K562 (cell line): ENCODE data around the gene OR2Z1. TPM values are rescaled to one million over a fixed set of nuclear protein-coding genes. Genes with fewer than 3 reads are reported as not detected.

Source experiments
- ATAC-seq: fragments of 200-7000 bp; cut with Tn5 transposase; 3 replicates; pipeline ENCODE4 v1.9.1; 2020; ENCODE audit warnings: moderate library complexity
- BruUV-seq: library from RNA; stranded (reverse); fragments of 400-500 nt; replicated peaks from 2 replicates; lab custom pipeline; 2021; lab: Mats Ljungman, UMichigan
- CTCF ChIA-PET: fragments of 300-600 bp; formaldehyde crosslinking; extraction: SDS; loops from one replicate; lab custom pipeline; 2021; ENCODE audit warnings: low intra/inter-chr PET ratio; lab: Yijun Ruan, JAX
- POLR2A ChIA-PET: fragments of 300-600, 350-650 bp; sonication (Branson Sonifier 250); formaldehyde crosslinking; extraction: SDS; loops from one replicate; lab custom pipeline; 2021; ENCODE audit warnings: antibody characterized with exemption, inconsistent platforms; lab: Yijun Ruan, JAX
- DNase-seq, 4 experiments: peaks; one replicate each; pipeline versions ENCODE4 v3.0.0 to v3.0.0-alpha.2; 2011 to 2018; ENCODE audit warnings: low spot score in 3 of 4, mixed read lengths in 3 of 4; ENCODE audit errors: extremely low read depth in 1 of 4
- FAIRE-seq: peaks from 2 replicates; lab custom pipeline; 2011; peaks lifted over from hg19 to GRCh38; lab: Jason Lieb, UNC
- H2AFZ ChIP-seq: 2 replicates; pipeline ENCODE4 v1.6.0; 2011; ENCODE audit warnings: low read depth, low read length, control low read depth, inconsistent platforms
- H3K27ac ChIP-seq: fragments of 200-600 bp; 3 replicates; pipeline ENCODE4 v1.8.0; 2011; ENCODE audit warnings: low read depth, mild to moderate bottlenecking, control low read depth, inconsistent platforms, low read length, moderate library complexity, mixed read lengths; ENCODE audit errors: extremely low read depth
- H3K27me3 ChIP-seq, 2 experiments: fragments of 300-600 bp in 1 of 2; 2 replicates in 1 of 2; 3 replicates in 1 of 2; pipeline versions ENCODE4 v1.6.0 to v1.8.0; 2011; ENCODE audit warnings: inconsistent platforms in 2 of 2, low read length in 2 of 2, mild to moderate bottlenecking in 1 of 2, mixed read lengths in 1 of 2, moderate library complexity in 1 of 2; ENCODE audit not compliant: control insufficient read depth in 2 of 2, insufficient read depth in 2 of 2
- H3K36me3 ChIP-seq: fragments of 300-600 bp; 3 replicates; pipeline ENCODE4 v1.8.0; 2011; ENCODE audit warnings: mild to moderate bottlenecking, low read length, inconsistent platforms; ENCODE audit not compliant: control insufficient read depth, insufficient read depth
- H3K4me1 ChIP-seq, 2 experiments: fragments of 200-600 bp in 1 of 2; replicated peaks in 1 of 2; 2 replicates in 1 of 2; 3 replicates in 1 of 2; pipeline versions ENCODE4 v1.5.1 to v1.8.0; 2011; ENCODE audit warnings: inconsistent platforms in 2 of 2, low read length in 2 of 2, mild to moderate bottlenecking in 1 of 2, mixed read lengths in 1 of 2, moderate library complexity in 1 of 2; ENCODE audit not compliant: control insufficient read depth in 2 of 2, insufficient read depth in 2 of 2
- H3K4me2 ChIP-seq: 2 replicates; pipeline ENCODE4 v1.6.1; 2011; ENCODE audit warnings: low read length, control low read depth, inconsistent platforms, mixed read lengths; ENCODE audit not compliant: insufficient read depth
- H3K4me3 ChIP-seq: fragments of 200-600 bp; sonication (generic), shearing (Covaris generic); 2 replicates; pipeline ENCODE4 v1.5.1; 2016; ENCODE audit warnings: control low read depth, inconsistent platforms
- H3K79me2 ChIP-seq: fragments of 200-600 bp; 3 replicates; pipeline ENCODE4 v1.8.0; 2011; ENCODE audit warnings: low read length, inconsistent platforms; ENCODE audit not compliant: control insufficient read depth, insufficient read depth
- H3K9ac ChIP-seq, 2 experiments: 2 replicates each; pipeline versions ENCODE4 v1.6.0 to v1.6.1; 2011; ENCODE audit warnings: low read depth in 2 of 2, low read length in 2 of 2, control low read depth in 1 of 2, inconsistent platforms in 1 of 2, mild to moderate bottlenecking in 1 of 2, mixed read lengths in 1 of 2; ENCODE audit not compliant: insufficient read depth in 1 of 2
- H3K9me1 ChIP-seq: one replicate; pipeline ENCODE4 v1.6.0; 2011; ENCODE audit warnings: inconsistent platforms, mild to moderate bottlenecking, low read length, moderate library complexity; ENCODE audit not compliant: control insufficient read depth, insufficient read depth
- H3K9me3 ChIP-seq: replicated peaks from 2 replicates; pipeline ENCODE4 v1.5.1; 2011; ENCODE audit warnings: low read depth, low read length, inconsistent platforms; ENCODE audit not compliant: control insufficient read depth, insufficient read depth
- H4K20me1 ChIP-seq: replicated peaks from 2 replicates; pipeline ENCODE4 v1.6.1; 2011; ENCODE audit warnings: low read length, inconsistent platforms, mixed read lengths; ENCODE audit not compliant: control insufficient read depth, insufficient read depth
- ELF1 ChIP-seq: fragments of 200-800 bp; sonication (Bioruptor generic); IDR thresholded peaks from 2 replicates; pipeline ENCODE4 v1.6.1; 2016; ENCODE audit warnings: missing genetic modification characterization, missing compliant biosample characterization
- ERF ChIP-seq: fragments of 450-650 bp; formaldehyde crosslinking; IDR thresholded peaks from 2 replicates; pipeline ENCODE4 v1.4.0; 2020; ENCODE audit warnings: mild to moderate bottlenecking, mixed read lengths
- MCM5 ChIP-seq: fragments of 450-650 bp; IDR thresholded peaks from 2 replicates; pipeline ENCODE4 v1.6.1; 2016; ENCODE audit warnings: low read depth
- NCOR1 ChIP-seq: fragments of 450-650 bp; IDR thresholded peaks from 2 replicates; pipeline ENCODE4 v1.6.1; 2016; ENCODE audit warnings: mild to moderate bottlenecking, moderate library complexity
- NR2F6 ChIP-seq: fragments of 450-650 bp; formaldehyde crosslinking; IDR thresholded peaks from 2 replicates; pipeline ENCODE4 v1.4.0; 2020; ENCODE audit warnings: mild to moderate bottlenecking
- POU5F1 ChIP-seq: fragments of 150-350 bp; IDR thresholded peaks from 2 replicates; pipeline ENCODE4 v1.6.1; 2014; ENCODE audit warnings: borderline replicate concordance, low read length, low read depth, mild to moderate bottlenecking; ENCODE audit not compliant: partially characterized antibody
- SETDB1 ChIP-seq: IDR thresholded peaks from one replicate; pipeline ENCODE4 v1.6.1; 2012; ENCODE audit warnings: low read length, control low read depth, inconsistent platforms
- TEAD4 ChIP-seq, 2 experiments: sonication (generic) in 1 of 2; formaldehyde crosslinking in 1 of 2; IDR thresholded peaks; 2 replicates each; pipeline versions ENCODE4 v1.6.1 to v1.8.0; 2012 to 2022; ENCODE audit warnings: borderline replicate concordance in 1 of 2, inconsistent platforms in 1 of 2, low read length in 1 of 2, mild to moderate bottlenecking in 1 of 2, missing genetic modification reagents in 1 of 2
- ZNF133 ChIP-seq: fragments of 250-450 bp; sonication (Bioruptor Pico); IDR thresholded peaks from 2 replicates; pipeline ENCODE4 v1.4.0; 2020; ENCODE audit warnings: mild to moderate bottlenecking
- ZNF75A ChIP-seq: fragments of 450-650 bp; formaldehyde crosslinking; IDR thresholded peaks from 2 replicates; pipeline ENCODE4 v1.4.0; 2020; ENCODE audit warnings: mild to moderate bottlenecking
- ZNF77 ChIP-seq: fragments of 250-450 bp; sonication (Bioruptor Pico); IDR thresholded peaks from 2 replicates; pipeline ENCODE4 v1.5.0; 2020
- WGBS: fragments of 100-300 bp; shearing (Covaris generic); methylation state at CpG from one replicate; pipeline ENCODE4 v1.1.6; 2016; ENCODE audit warnings: low coverage, mixed read lengths; ENCODE audit not compliant: insufficient coverage; ENCODE audit errors: missing lambda C conversion rate; 5-methylcytosine and 5-hydroxymethylcytosine counted together
- in situ Hi-C: fragments of 300-500 bp; cut with MboI; formaldehyde crosslinking; loops from 4 replicates; pipeline ENCODE4 v1.15.0; 2018; ENCODE audit warnings: inconsistent platforms, mixed read lengths
- intact Hi-C: fragments of 100-400 bp; cut with micrococcal nuclease; formaldehyde crosslinking; loops from 2 replicates; pipeline ENCODE4 v1.14.2; 2022
- polyA plus RNA-seq, 8 experiments: library from polyadenylated mRNA; depleted of rRNA in 4 of 8; stranded (reverse) in 5 of 8; unstranded in 3 of 8; fragments of >200 nt; fragmentation: Nextera tagmentation in 2 of 8; fragmentation: Illumina TruSeq in 1 of 8; extraction: Ambion mirVana in 2 of 8; extraction: Trizol in 1 of 8; gene quantifications; 2 replicates each; pipeline versions ENCODE4 v1.2.1 to v1.2.3, GENCODE V29; 2011 to 2014; ENCODE audit warnings: inconsistent platforms in 1 of 8, missing spikeins in 1 of 8
- total RNA-seq, 7 experiments: library from RNA; depleted of rRNA in 6 of 7; stranded (reverse); fragments of >200 nt in 6 of 7; fragmentation: Illumina TruSeq in 2 of 7; extraction: Trizol in 2 of 7; gene quantifications; 2 replicates each; pipeline versions ENCODE4 v1.2.1 to v1.2.3, GENCODE V29; 2011 to 2021; ENCODE audit warnings: low replicate concordance in 1 of 7
- TF ChIP-seq, protein P1 (sequence below): sonication (generic); formaldehyde crosslinking; IDR thresholded peaks from 2 replicates; pipeline ENCODE4 v1.8.0; 2022; ENCODE audit warnings: missing genetic modification reagents, mild to moderate bottlenecking, borderline replicate concordance
- TF ChIP-seq, protein P2 (sequence below): fragments of 450-650 bp; IDR thresholded peaks from 2 replicates; pipeline ENCODE4 v1.6.1; 2016; ENCODE audit warnings: mild to moderate bottlenecking

The OR2Z1 gene
- total and polyA plus RNA-seq, 9 of the 15 experiments (the other 6 are each of a cell fraction or from before 2014, with no cell fraction given) = 0.13 TPM; not detected in 8

DNA sequence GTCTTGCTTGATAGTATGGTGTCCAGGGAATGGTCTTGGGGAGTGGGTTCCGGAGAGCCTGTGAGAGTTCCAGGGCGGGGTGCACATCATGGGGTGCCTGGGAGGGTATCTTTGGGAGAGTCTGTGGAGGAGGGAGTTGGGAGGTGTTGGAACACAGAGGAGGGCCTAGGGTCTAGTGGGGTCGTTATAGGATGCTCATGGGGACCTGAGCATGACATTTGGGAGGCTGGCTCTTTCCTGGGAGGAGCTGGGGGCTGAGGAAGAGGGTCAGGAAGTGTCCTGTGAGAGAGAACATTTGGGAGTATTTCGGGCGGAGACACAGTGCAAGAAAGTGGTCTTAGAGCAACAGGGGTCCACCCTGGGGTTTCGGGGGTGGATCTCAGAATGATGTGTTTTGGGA is 25.5 kb upstream of the OR2Z1 start:
- in situ Hi-C loops = loop anchor here (10.0 kb wide), 1 partner anchor 81 kb away; the partner anchor contains the start of gene ADAMTS10
- 2% methylated on average over 6 of the region's 6 CpGs for WGBS
- no peak for TF ChIP-seq ZNF133 (CRISPR knock-in tag)
- no peak for TF ChIP-seq MCM5
- no peak for TF ChIP-seq ZNF77 (CRISPR knock-in tag)
- no peak for TF ChIP-seq ERF (CRISPR knock-in tag)
- no peak for TF ChIP-seq ELF1 (tag)
- TF ChIP-seq SETDB1 = no peak
- TF ChIP-seq ZNF75A (CRISPR knock-in tag) = no peak
- no peak for TF ChIP-seq TEAD4 (IDR thresholded peaks at IDR 0.05; ENCODE audit: low read length)
- TF ChIP-seq TEAD4 (CRISPR knock-in tag; IDR thresholded peaks at IDR 0.05; ENCODE audit: borderline replicate concordance) = no peak
- TF ChIP-seq, protein P1, sequence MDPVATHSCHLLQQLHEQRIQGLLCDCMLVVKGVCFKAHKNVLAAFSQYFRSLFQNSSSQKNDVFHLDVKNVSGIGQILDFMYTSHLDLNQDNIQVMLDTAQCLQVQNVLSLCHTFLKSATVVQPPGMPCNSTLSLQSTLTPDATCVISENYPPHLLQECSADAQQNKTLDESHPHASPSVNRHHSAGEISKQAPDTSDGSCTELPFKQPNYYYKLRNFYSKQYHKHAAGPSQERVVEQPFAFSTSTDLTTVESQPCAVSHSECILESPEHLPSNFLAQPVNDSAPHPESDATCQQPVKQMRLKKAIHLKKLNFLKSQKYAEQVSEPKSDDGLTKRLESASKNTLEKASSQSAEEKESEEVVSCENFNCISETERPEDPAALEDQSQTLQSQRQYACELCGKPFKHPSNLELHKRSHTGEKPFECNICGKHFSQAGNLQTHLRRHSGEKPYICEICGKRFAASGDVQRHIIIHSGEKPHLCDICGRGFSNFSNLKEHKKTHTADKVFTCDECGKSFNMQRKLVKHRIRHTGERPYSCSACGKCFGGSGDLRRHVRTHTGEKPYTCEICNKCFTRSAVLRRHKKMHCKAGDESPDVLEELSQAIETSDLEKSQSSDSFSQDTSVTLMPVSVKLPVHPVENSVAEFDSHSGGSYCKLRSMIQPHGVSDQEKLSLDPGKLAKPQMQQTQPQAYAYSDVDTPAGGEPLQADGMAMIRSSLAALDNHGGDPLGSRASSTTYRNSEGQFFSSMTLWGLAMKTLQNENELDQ = no peak
- TF ChIP-seq, protein P2, sequence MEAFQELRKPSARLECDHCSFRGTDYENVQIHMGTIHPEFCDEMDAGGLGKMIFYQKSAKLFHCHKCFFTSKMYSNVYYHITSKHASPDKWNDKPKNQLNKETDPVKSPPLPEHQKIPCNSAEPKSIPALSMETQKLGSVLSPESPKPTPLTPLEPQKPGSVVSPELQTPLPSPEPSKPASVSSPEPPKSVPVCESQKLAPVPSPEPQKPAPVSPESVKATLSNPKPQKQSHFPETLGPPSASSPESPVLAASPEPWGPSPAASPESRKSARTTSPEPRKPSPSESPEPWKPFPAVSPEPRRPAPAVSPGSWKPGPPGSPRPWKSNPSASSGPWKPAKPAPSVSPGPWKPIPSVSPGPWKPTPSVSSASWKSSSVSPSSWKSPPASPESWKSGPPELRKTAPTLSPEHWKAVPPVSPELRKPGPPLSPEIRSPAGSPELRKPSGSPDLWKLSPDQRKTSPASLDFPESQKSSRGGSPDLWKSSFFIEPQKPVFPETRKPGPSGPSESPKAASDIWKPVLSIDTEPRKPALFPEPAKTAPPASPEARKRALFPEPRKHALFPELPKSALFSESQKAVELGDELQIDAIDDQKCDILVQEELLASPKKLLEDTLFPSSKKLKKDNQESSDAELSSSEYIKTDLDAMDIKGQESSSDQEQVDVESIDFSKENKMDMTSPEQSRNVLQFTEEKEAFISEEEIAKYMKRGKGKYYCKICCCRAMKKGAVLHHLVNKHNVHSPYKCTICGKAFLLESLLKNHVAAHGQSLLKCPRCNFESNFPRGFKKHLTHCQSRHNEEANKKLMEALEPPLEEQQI = no peak
- no peak for TF ChIP-seq POU5F1
- no peak for TF ChIP-seq NCOR1
- TF ChIP-seq NR2F6 (CRISPR knock-in tag) = no peak

More for the DNA sequence above, 25.5 kb upstream of the OR2Z1 start:
- CTCF ChIA-PET = no interaction called here
- peaks cover 0 to 14% of the 10 kb centered on the region in 2 experiments; a peak in 2 of 5 replicates for H3K4me1 ChIP-seq
- H3K9ac ChIP-seq = no peak overlapping the region
- no TSS peak for BruUV-seq
- no peaks in the 10 kb centered on the region for H4K20me1 ChIP-seq
- H3K4me2 ChIP-seq = no peak overlapping the region
- H3K27me3 ChIP-seq = peaks cover 0 to 6% of the 10 kb centered on the region in 2 experiments; a peak in 1 of 5 replicates
- H3K27ac ChIP-seq = no peak overlapping the region
- no peaks in the 10 kb centered on the region for H3K9me3 ChIP-seq
- H3K79me2 ChIP-seq = no peaks in the 10 kb centered on the region
- FAIRE-seq (no peak), ATAC-seq (no peak), DNase-seq (no peak)
- no peak overlapping the region for H2AFZ ChIP-seq
- intact Hi-C loops = loop anchor here (10.0 kb wide), 1 partner anchor 81 kb away; the partner anchor contains the start of gene ADAMTS10
- H3K9me1 ChIP-seq = no peaks in the 10 kb centered on the region
- H3K4me3 ChIP-seq = no peak overlapping the region
- POLR2A ChIA-PET = interaction anchor here (0.6 kb wide), 1 partner anchor 135 kb away, joined by 3 read pairs; no protein-coding TSS in a partner anchor
- no peaks in the 10 kb centered on the region for H3K36me3 ChIP-seq
